ENCODE results near the gene CARS2. TPM values are rescaled to one million over a fixed set of nuclear protein-coding genes. Genes with fewer than 3 reads are reported as not detected.

CARS2 gene
- total and polyA plus RNA-seq, 2 of the 8 experiments (the other 6 are each of a cell fraction or from before 2014, with no cell fraction given), result 47.7 to 55.9 TPM

DNA sequence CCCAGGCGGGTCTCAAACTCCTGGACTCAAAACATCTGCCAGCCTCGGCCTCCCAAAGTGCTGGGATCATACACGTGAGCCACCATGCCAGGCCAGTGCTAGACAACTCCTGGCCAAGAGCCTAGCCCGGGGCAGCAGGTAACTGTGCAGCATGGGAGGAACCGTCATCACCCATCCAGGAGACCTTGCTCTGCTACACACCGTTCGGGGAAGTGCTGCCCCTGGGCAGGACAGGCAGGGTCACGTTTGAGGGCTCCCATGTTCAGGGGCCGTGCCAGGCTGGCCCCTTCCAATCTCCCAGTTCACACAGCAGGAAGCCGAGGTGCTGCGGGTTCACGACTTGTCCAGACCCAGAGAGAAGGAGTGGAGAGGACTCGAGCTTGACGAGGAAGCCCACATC lies 55.5 kb downstream of the CARS2 start (continued):
- TF ChIP-seq SUZ12 (IDR thresholded peaks at IDR 0.05; ENCODE audit: low read length), result no peak
- TF ChIP-seq KDM4A (IDR thresholded peaks at IDR 0.05; ENCODE audit: low read depth, low read length, severe bottlenecking), result no peak
- TF ChIP-seq RFX5 (IDR thresholded peaks at IDR 0.05; ENCODE audit: borderline replicate concordance, low read depth, low read length), result no peak

Measured in H1 (cell line).